H9 (cell line): ENCODE results near the gene DPP10. TPM values are rescaled to one million over a fixed set of nuclear protein-coding genes. Genes with fewer than 3 reads are reported as not detected.

Experiments used
- DNase-seq: peaks from one replicate; pipeline ENCODE4 v3.0.0-alpha.2; 2017
- H2AFZ ChIP-seq: one replicate; pipeline ENCODE4 v1.6.1; 2013; ENCODE audit warnings: mild to moderate bottlenecking, low read length, control low read depth, moderate library complexity
- H2AK5ac ChIP-seq: 2 replicates; pipeline ENCODE4 v1.6.1; 2013; ENCODE audit warnings: low read length, control low read depth, mixed read lengths; ENCODE audit not compliant: insufficient read length
- H2BK120ac ChIP-seq: one replicate; pipeline ENCODE4 v1.6.1; 2013; ENCODE audit warnings: low read depth, mild to moderate bottlenecking, low read length, control low read depth, inconsistent platforms; ENCODE audit not compliant: poor library complexity, severe bottlenecking
- H2BK12ac ChIP-seq: 2 replicates; pipeline ENCODE4 v1.6.1; 2013; ENCODE audit warnings: low read length, control low read depth, mixed read lengths, low read depth; ENCODE audit not compliant: insufficient read length
- H2BK15ac ChIP-seq: 2 replicates; pipeline ENCODE4 v1.6.1; 2013; ENCODE audit warnings: low read depth, low read length, control low read depth
- H2BK20ac ChIP-seq: one replicate; pipeline ENCODE4 v1.6.1; 2013; ENCODE audit warnings: low read depth, mild to moderate bottlenecking, low read length, control low read depth, inconsistent platforms; ENCODE audit not compliant: poor library complexity, severe bottlenecking
- H2BK5ac ChIP-seq: 2 replicates; pipeline ENCODE4 v1.6.1; 2013; ENCODE audit warnings: low read length, control low read depth, mixed read lengths; ENCODE audit not compliant: insufficient read length
- H3K14ac ChIP-seq: 2 replicates; pipeline ENCODE4 v1.6.1; 2013; ENCODE audit warnings: low read length, control low read depth; ENCODE audit not compliant: insufficient read depth
- H3K18ac ChIP-seq: 2 replicates; pipeline ENCODE4 v1.6.1; 2013; ENCODE audit warnings: low read depth, mild to moderate bottlenecking, mixed read lengths, low read length, control low read depth; ENCODE audit not compliant: insufficient read length
- H3K23ac ChIP-seq: 2 replicates; pipeline ENCODE4 v1.6.1; 2013; ENCODE audit warnings: low read length, control low read depth, mixed read lengths, low read depth; ENCODE audit not compliant: insufficient read length
- H3K23me2 ChIP-seq: 2 replicates; pipeline ENCODE4 v1.6.1; 2013; ENCODE audit warnings: low read depth, mild to moderate bottlenecking, mixed read lengths, low read length, control low read depth; ENCODE audit not compliant: insufficient read length, poor library complexity, severe bottlenecking
- H3K27ac ChIP-seq: 2 replicates; pipeline ENCODE4 v1.5.1; 2013; ENCODE audit warnings: low read length, control low read depth, mixed read lengths, low read depth; ENCODE audit not compliant: insufficient read length
- H3K27me3 ChIP-seq: 2 replicates; pipeline ENCODE4 v1.6.1; 2013; ENCODE audit warnings: low read length, control low read depth, inconsistent platforms; ENCODE audit not compliant: insufficient read depth
- H3K4ac ChIP-seq: 2 replicates; pipeline ENCODE4 v1.6.1; 2013; ENCODE audit warnings: low read depth, mild to moderate bottlenecking, control low read depth, inconsistent platforms, low read length, moderate library complexity
- H3K4me1 ChIP-seq: 2 replicates; pipeline ENCODE4 v1.6.1; 2013; ENCODE audit warnings: low read length, control low read depth, inconsistent platforms; ENCODE audit not compliant: insufficient read depth
- H3K4me2 ChIP-seq: 2 replicates; pipeline ENCODE4 v1.6.1; 2013; ENCODE audit warnings: low read length, control low read depth, mixed read lengths; ENCODE audit not compliant: insufficient read length, insufficient read depth
- H3K56ac ChIP-seq: 2 replicates; pipeline ENCODE4 v1.6.1; 2013; ENCODE audit warnings: low read depth, mild to moderate bottlenecking, mixed read lengths, low read length, control low read depth; ENCODE audit not compliant: insufficient read length
- H3K79me1 ChIP-seq: 2 replicates; pipeline ENCODE4 v1.6.1; 2013; ENCODE audit warnings: low read depth, mild to moderate bottlenecking, moderate library complexity, low read length, control low read depth, inconsistent platforms; ENCODE audit not compliant: insufficient read depth, poor library complexity, severe bottlenecking
- H3K79me2 ChIP-seq: 2 replicates; pipeline ENCODE4 v1.6.1; 2013; ENCODE audit warnings: low read length, control low read depth, inconsistent platforms; ENCODE audit not compliant: insufficient read depth
- H3K9ac ChIP-seq: 2 replicates; pipeline ENCODE4 v1.6.1; 2013; ENCODE audit warnings: low read length, control low read depth, mixed read lengths; ENCODE audit not compliant: insufficient read length; ENCODE audit errors: extremely low read depth
- H3K9me3 ChIP-seq: one replicate; pipeline ENCODE4 v1.6.1; 2013; ENCODE audit warnings: low read depth, low read length, inconsistent platforms; ENCODE audit not compliant: control insufficient read depth
- H3T11ph ChIP-seq: one replicate; pipeline ENCODE4 v1.6.1; 2013; ENCODE audit warnings: mild to moderate bottlenecking, low read length, control low read depth, inconsistent platforms
- H4K20me1 ChIP-seq: one replicate; pipeline ENCODE4 v1.6.1; 2013; ENCODE audit not compliant: control insufficient read depth, insufficient read length, insufficient read depth
- H4K5ac ChIP-seq: 2 replicates; pipeline ENCODE4 v1.6.1; 2013; ENCODE audit warnings: low read depth, mild to moderate bottlenecking, mixed read lengths, low read length, control low read depth; ENCODE audit not compliant: insufficient read length
- H4K8ac ChIP-seq: replicated peaks from 2 replicates; pipeline ENCODE4 v1.6.1; 2013; ENCODE audit warnings: low read length, control low read depth, mixed read lengths, low read depth; ENCODE audit not compliant: insufficient read length
- H4K91ac ChIP-seq: 2 replicates; pipeline ENCODE4 v1.6.1; 2013; ENCODE audit warnings: low read depth, mild to moderate bottlenecking, moderate library complexity, mixed read lengths, low read length, control low read depth; ENCODE audit not compliant: insufficient read length
- H3K27ac Mint-ChIP-seq, 3 experiments: 2 replicates in 2 of 3; 3 replicates in 1 of 3; pipeline ENCODE4 v1.8.0; 2020 to 2021; ENCODE audit warnings: mixed read lengths in 3 of 3, mild to moderate bottlenecking in 1 of 3, moderate library complexity in 1 of 3
- H3K27me3 Mint-ChIP-seq: 2 replicates; pipeline ENCODE4 v1.8.0; 2021; ENCODE audit warnings: low read depth, mild to moderate bottlenecking, moderate library complexity, mixed read lengths
- H3K36me3 Mint-ChIP-seq, 3 experiments: 2 replicates in 2 of 3; 3 replicates in 1 of 3; pipeline ENCODE4 v1.8.0; 2020 to 2021; ENCODE audit warnings: low read depth in 3 of 3, mixed read lengths in 3 of 3; ENCODE audit not compliant: insufficient read depth in 1 of 3
- H3K4me1 Mint-ChIP-seq, 2 experiments: 2 replicates each; pipeline ENCODE4 v1.8.0; 2020; ENCODE audit warnings: mixed read lengths in 2 of 2
- H3K4me3 Mint-ChIP-seq, 2 experiments: 2 replicates in 1 of 2; 3 replicates in 1 of 2; pipeline ENCODE4 v1.8.0; 2020 to 2021; ENCODE audit warnings: mild to moderate bottlenecking in 2 of 2, mixed read lengths in 2 of 2, moderate library complexity in 1 of 2
- H3K9me3 Mint-ChIP-seq, 2 experiments: 2 replicates in 1 of 2; 3 replicates in 1 of 2; pipeline ENCODE4 v1.8.0; 2020; ENCODE audit warnings: mild to moderate bottlenecking in 2 of 2, mixed read lengths in 2 of 2, moderate library complexity in 1 of 2
- CTCF ChIP-seq: fragments of 200-600 bp; sonication (generic); conservative IDR thresholded peaks from 3 replicates; pipeline ENCODE4 v1.8.0; 2021; ENCODE audit warnings: antibody characterized with exemption, mild to moderate bottlenecking
- WGBS: extraction: QIAGEN DNeasy Blood & Tissue Kit; methylation state at CpG from one replicate; pipeline ENCODE4 v1.1.7; 2013; ENCODE audit warnings: missing lambda C conversion rate, low lambda C conversion rate, mixed read lengths; ENCODE audit not compliant: insufficient read length; ENCODE audit errors: extremely low coverage; 5-methylcytosine and 5-hydroxymethylcytosine counted together
- total RNA-seq: library from RNA; stranded (reverse); gene quantifications from 2 replicates; pipeline ENCODE4 v1.2.1, GENCODE V29; 2021

Gene DPP10
- total RNA-seq, 1 experiment from 2014 or later: 11.3 TPM

GRCh38 chr2:115208493-115209164 is 766.2 kb downstream of the DPP10 start:
- H3K27ac Mint-ChIP-seq: no peak overlapping the region
- Histone ChIP-seq H3K9me3 (no peaks in the 10 kb centered on the region), H4K91ac (no peak overlapping the region), H3K79me2 (no peaks in the 10 kb centered on the region), H2AFZ (no peak overlapping the region), H3K27me3 (no peaks in the 10 kb centered on the region), H3K4me2 (no peak overlapping the region), H3K9ac (no peak overlapping the region), H3K4me1 (no peaks in the 10 kb centered on the region; the same call in 1 of the 2 replicates), H2BK15ac (no peak overlapping the region), H3K27ac (no peak overlapping the region), H2BK12ac (no peak overlapping the region), H2BK120ac (no peak overlapping the region), H2BK5ac (no peak overlapping the region), H4K20me1 (no peaks in the 10 kb centered on the region), H4K8ac (no peak overlapping the region), H3K4ac (no peak overlapping the region), H3K18ac (no peak overlapping the region), H2BK20ac (no peak overlapping the region), H2AK5ac (no peak overlapping the region), H3K14ac (no peak overlapping the region), H3K79me1 (no peaks in the 10 kb centered on the region), H3K23ac (no peak overlapping the region), H4K5ac (no peak overlapping the region), H3T11ph (no peak overlapping the region), H3K23me2 (no peaks in the 10 kb centered on the region), H3K56ac (no peak overlapping the region)
- peaks cover 6 to 29% (median 12%) of the 10 kb centered on the region in 3 experiments; a peak in 6 of 7 replicates for H3K36me3 Mint-ChIP-seq
- H3K9me3 Mint-ChIP-seq: peaks cover 0 to 3% of the 10 kb centered on the region in 2 experiments; a peak in 1 of 5 replicates
- WGBS: no CpG with 5 or more reads among the region's 3 CpGs
- no peaks in the 10 kb centered on the region for H3K27me3 Mint-ChIP-seq
- TF ChIP-seq CTCF: no peak
- peaks cover 27 to 31% of the 10 kb centered on the region in 2 experiments for H3K4me1 Mint-ChIP-seq
- DNase-seq: no peak
- H3K4me3 Mint-ChIP-seq: no peak overlapping the region
